GM23248 (cell line): Measurements from ENCODE around the gene VPS37B. TPM values are rescaled to one million over a fixed set of nuclear protein-coding genes. Genes with fewer than 3 reads are reported as not detected.

Experiments used
- DNase-seq: peaks from one replicate; pipeline ENCODE4 v3.0.0-alpha.2; 2015
- H2AFZ ChIP-seq: fragments of 200-600 bp; sonication (generic); 2 replicates; pipeline ENCODE4 v1.6.1; 2016; ENCODE audit warnings: antibody characterized with exemption
- H3F3A ChIP-seq: fragments of 200-600 bp; sonication (generic); 2 replicates; pipeline ENCODE4 v1.6.1; 2016; ENCODE audit warnings: mild to moderate bottlenecking, antibody characterized with exemption, mixed run types; ENCODE audit not compliant: insufficient read depth
- H3K27ac ChIP-seq: fragments of 200-600 bp; sonication (generic); 2 replicates; pipeline ENCODE4 v1.5.1; 2016; ENCODE audit warnings: mild to moderate bottlenecking
- H3K27me3 ChIP-seq: fragments of 200-600 bp; sonication (generic); replicated peaks from 2 replicates; pipeline ENCODE4 v1.6.1; 2016; ENCODE audit warnings: mild to moderate bottlenecking; ENCODE audit not compliant: insufficient read depth
- H3K36me3 ChIP-seq: fragments of 200-600 bp; sonication (generic); 2 replicates; pipeline ENCODE4 v1.6.1; 2016; ENCODE audit warnings: low read depth, mild to moderate bottlenecking
- H3K4me1 ChIP-seq: fragments of 200-600 bp; sonication (generic); 2 replicates; pipeline ENCODE4 v1.6.1; 2016; ENCODE audit warnings: mild to moderate bottlenecking; ENCODE audit not compliant: insufficient read depth
- H3K4me2 ChIP-seq: fragments of 200-600 bp; sonication (generic); one replicate; pipeline ENCODE4 v1.6.1; 2016; ENCODE audit warnings: mild to moderate bottlenecking; ENCODE audit not compliant: unreplicated experiment
- H3K4me3 ChIP-seq: fragments of 200-600 bp; sonication (generic); 2 replicates; pipeline ENCODE4 v1.5.1; 2016; ENCODE audit warnings: mild to moderate bottlenecking
- H3K79me2 ChIP-seq: fragments of 200-600 bp; sonication (generic); 2 replicates; pipeline ENCODE4 v1.6.1; 2016; ENCODE audit warnings: mild to moderate bottlenecking; ENCODE audit not compliant: insufficient read depth
- H3K9ac ChIP-seq: fragments of 200-600 bp; sonication (generic); 2 replicates; pipeline ENCODE4 v1.6.1; 2016; ENCODE audit warnings: mild to moderate bottlenecking
- H3K9me2 ChIP-seq: fragments of 200-600 bp; sonication (generic); 2 replicates; pipeline ENCODE4 v1.6.1; 2016; ENCODE audit warnings: mixed run types, mild to moderate bottlenecking, moderate library complexity; ENCODE audit not compliant: insufficient read depth
- H3K9me3 ChIP-seq: fragments of 200-600 bp; sonication (generic); one replicate; pipeline ENCODE4 v1.6.1; 2017; ENCODE audit warnings: low read depth
- H4K20me1 ChIP-seq: fragments of 200-600 bp; sonication (generic); 2 replicates; pipeline ENCODE4 v1.6.0; 2016; ENCODE audit not compliant: insufficient read depth
- EZH2 ChIP-seq: fragments of 200-600 bp; sonication (generic); IDR thresholded peaks from 2 replicates; pipeline ENCODE4 v1.6.1; 2018; ENCODE audit warnings: antibody characterized with exemption, mild to moderate bottlenecking; ENCODE audit not compliant: insufficient read depth, poor library complexity, severe bottlenecking
- EZH2phosphoT487 ChIP-seq: fragments of 200-600 bp; sonication (generic); IDR thresholded peaks from 2 replicates; pipeline ENCODE4 v1.6.1; 2018; ENCODE audit warnings: antibody characterized with exemption, moderate library complexity, mild to moderate bottlenecking, low read depth; ENCODE audit not compliant: insufficient read depth
- WGBS, 2 experiments: methylation state at CpG; one replicate each; pipeline ENCODE4 v1.1.6; 2015 to 2017; ENCODE audit warnings: low lambda C conversion rate in 2 of 2, low coverage in 1 of 2; ENCODE audit errors: missing lambda C conversion rate in 2 of 2; 5-methylcytosine and 5-hydroxymethylcytosine counted together
- in situ Hi-C: fragments of 300-500 bp; cut with MboI; formaldehyde crosslinking; loops from 2 replicates; pipeline ENCODE4 v1.15.0; 2020
- polyA plus RNA-seq: library from polyadenylated mRNA; unstranded; fragments of >200 nt; fragmentation: Nextera tagmentation; extraction: Ambion mirVana; gene quantifications from 2 replicates; pipeline ENCODE4 v1.2.1, GENCODE V29; 2016
- total RNA-seq: library from RNA; depleted of rRNA; stranded (reverse); fragments of >200 nt; shearing (Covaris generic); gene quantifications from 2 replicates; pipeline ENCODE4 v1.2.3, GENCODE V29; 2014

Gene VPS37B
- total and polyA plus RNA-seq, 2 experiments from 2014 or later = 19.1 to 31.3 TPM

DNA sequence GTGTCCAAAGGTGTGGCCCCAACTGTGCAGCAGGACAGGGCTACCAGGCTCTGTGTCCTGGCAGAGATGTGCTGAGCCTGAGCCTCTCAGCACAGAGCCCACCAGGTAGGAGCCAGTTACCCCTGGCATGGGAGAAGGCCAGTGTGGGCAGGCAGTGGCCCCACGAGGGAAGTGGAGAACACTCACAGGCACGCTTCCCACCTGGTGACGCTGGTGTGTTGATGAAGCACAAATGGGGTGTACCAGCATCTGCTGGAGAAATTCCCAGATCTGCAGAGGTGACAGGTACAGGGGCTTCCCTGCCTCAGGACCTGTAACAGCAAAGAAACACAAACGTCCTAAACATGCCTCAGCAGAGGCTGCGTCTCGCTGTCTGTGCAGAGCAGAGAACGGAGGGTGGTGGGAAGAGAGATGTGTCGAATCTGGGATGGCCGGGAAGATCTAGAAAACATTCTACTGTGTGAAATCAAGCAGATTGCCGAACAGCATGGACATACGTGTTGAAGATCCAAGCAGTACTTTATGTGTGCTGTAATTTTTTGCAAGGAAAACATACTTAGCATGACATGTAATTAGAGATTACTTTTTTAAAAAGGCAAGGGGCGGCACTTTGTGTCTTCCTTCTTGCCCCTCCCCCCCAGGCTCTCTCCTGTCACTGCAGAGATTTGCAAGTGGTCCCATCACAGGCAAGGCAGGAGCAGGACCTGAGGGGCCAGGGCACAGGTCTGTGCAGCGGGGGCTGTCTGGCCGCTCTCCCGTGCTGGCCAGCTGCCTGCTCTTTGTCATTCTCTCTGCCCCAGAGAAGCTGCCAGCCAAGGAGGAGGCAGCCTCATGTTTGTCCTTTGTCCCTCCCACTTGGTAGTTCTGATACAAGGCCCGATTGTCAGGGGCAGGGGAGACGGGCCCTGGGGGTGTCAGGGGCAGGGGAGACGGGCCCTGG is 43.3 kb downstream of the VPS37B start:
- TF ChIP-seq EZH2 (no peak), EZH2phosphoT487 (no peak)
- peaks cover 15% of the 10 kb centered on the region for H3K4me1 ChIP-seq
- no peak overlapping the region for H3K9ac ChIP-seq
- no peaks in the 10 kb centered on the region for H3K9me2 ChIP-seq
- 30 to 33% methylated on average over 17 to 18 of the region's 18 CpGs for WGBS, 2 experiments
- H3K4me3 ChIP-seq = no peak overlapping the region
- no peaks in the 10 kb centered on the region for H3K27me3 ChIP-seq
- no peaks in the 10 kb centered on the region for H3K36me3 ChIP-seq
- H4K20me1 ChIP-seq = no peaks in the 10 kb centered on the region
- no peaks in the 10 kb centered on the region for H3K79me2 ChIP-seq
- peak overlapping the region; percentile 90; the same call in 1 of the 2 replicates for H2AFZ ChIP-seq
- in situ Hi-C loops = loop anchor here (25.0 kb wide), 1 partner anchor 385 kb away; the partner anchor contains the start of genes MPHOSPH9 and MTRFR
- peak; percentile 63 for DNase-seq
- peak overlapping the region; percentile 61 for H3K4me2 ChIP-seq
- peaks cover 14% of the 10 kb centered on the region for H3F3A ChIP-seq
- H3K9me3 ChIP-seq = no peaks in the 10 kb centered on the region
- H3K27ac ChIP-seq = peak overlapping the region; percentile 60

DNA sequence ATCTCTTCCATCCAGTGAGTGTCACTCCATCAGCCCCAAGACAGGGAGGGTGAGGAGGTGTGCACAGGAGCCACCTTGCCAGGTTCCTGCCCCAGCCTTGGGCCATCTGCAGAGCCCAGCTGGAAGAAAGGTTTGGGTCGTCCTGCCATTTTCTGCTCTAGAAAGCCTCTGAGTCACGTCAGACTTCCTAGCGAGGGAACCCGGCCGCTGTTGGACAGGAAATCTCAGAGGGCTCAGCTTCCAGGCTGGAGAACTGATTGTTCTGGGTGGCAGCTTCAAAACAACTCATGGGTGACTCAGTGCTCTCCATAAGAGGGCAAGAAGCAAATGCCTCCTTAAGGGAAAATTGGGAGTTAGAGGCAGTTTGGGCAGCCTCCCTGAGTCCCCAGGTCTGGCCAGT is 44.1 kb downstream of the VPS37B start:
- TF ChIP-seq EZH2phosphoT487 (no peak), EZH2 (no peak)
- H3K4me2 ChIP-seq = peak overlapping the region; percentile 61
- peak overlapping the region; percentile 90 for H2AFZ ChIP-seq

DNA sequence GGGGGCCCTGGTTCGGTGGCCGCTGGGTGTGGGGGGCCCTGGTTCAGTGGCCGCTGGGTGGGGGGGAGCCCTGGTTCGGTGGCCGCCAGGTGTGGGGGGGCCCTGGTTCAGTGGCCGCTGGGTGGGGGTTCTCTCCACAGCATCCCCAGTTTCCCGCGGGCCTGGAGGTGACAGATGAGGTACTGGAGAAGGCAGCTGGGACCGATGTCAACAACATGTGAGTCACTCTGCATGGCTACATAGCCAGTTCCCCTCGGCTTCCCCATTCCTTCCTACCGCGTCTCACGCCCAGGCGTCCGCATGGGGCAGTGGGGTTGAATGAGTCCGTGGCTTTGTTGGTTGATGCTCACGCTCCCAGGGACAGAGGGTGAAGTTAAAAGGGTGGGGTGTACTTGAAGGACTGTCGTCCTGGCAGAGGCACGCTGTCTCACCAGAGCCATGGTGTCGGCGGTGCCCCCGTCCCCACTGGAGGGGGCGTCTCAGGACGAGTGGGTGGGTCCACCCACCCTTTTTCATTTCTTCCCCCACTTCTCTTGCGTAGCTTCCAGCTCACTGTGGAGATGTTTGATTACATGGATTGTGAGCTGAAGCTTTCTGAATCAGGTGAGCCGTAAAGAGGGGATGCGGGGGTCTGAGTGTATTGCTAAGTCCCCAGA is 45.1 kb downstream of the VPS37B start:
- in situ Hi-C loops = loop anchor here (25.0 kb wide), 1 partner anchor 386 kb away; the partner anchor contains the start of genes MPHOSPH9 and MTRFR
- H3K27me3 ChIP-seq = no peaks in the 10 kb centered on the region
- peak; percentile 46 for DNase-seq
- H3F3A ChIP-seq = peaks cover 14% of the 10 kb centered on the region
- H3K9me3 ChIP-seq = no peaks in the 10 kb centered on the region
- no peaks in the 10 kb centered on the region for H4K20me1 ChIP-seq
- no peak overlapping the region for H2AFZ ChIP-seq
- 84 to 86% methylated on average over 19 to 27 of the region's 27 CpGs for WGBS, 2 experiments
- H3K4me2 ChIP-seq = no peak overlapping the region
- no peak for TF ChIP-seq EZH2phosphoT487
- TF ChIP-seq EZH2 = no peak
- peaks cover 15% of the 10 kb centered on the region for H3K4me1 ChIP-seq
- no peaks in the 10 kb centered on the region for H3K36me3 ChIP-seq
- H3K27ac ChIP-seq = no peak overlapping the region
- no peak overlapping the region for H3K9ac ChIP-seq
- H3K9me2 ChIP-seq = no peaks in the 10 kb centered on the region
- H3K4me3 ChIP-seq = no peak overlapping the region
- no peaks in the 10 kb centered on the region for H3K79me2 ChIP-seq

More for the DNA sequence above, 44.1 kb downstream of the VPS37B start:
- Histone ChIP-seq H3K9me3 (no peaks in the 10 kb centered on the region), H3K27me3 (no peaks in the 10 kb centered on the region), H3K4me3 (0 out of 2 replicates have a peak overlapping the region, but pooled peaks have one; percentile 31), H3K79me2 (no peaks in the 10 kb centered on the region), H3K9ac (0 out of 2 replicates have a peak overlapping the region, but pooled peaks have one; percentile 37), H3K9me2 (no peaks in the 10 kb centered on the region), H3K27ac (peak overlapping the region; percentile 60), H4K20me1 (no peaks in the 10 kb centered on the region), H3F3A (peaks cover 14% of the 10 kb centered on the region), H3K4me1 (peaks cover 15% of the 10 kb centered on the region), H3K36me3 (no peaks in the 10 kb centered on the region)
- in situ Hi-C loops = loop anchor here (25.0 kb wide), 1 partner anchor 385 kb away; the partner anchor contains the start of genes MPHOSPH9 and MTRFR
- DNase-seq = peak; percentile 97
- 1 to 2% methylated on average over 5 of the region's 5 CpGs for WGBS, 2 experiments

DNA sequence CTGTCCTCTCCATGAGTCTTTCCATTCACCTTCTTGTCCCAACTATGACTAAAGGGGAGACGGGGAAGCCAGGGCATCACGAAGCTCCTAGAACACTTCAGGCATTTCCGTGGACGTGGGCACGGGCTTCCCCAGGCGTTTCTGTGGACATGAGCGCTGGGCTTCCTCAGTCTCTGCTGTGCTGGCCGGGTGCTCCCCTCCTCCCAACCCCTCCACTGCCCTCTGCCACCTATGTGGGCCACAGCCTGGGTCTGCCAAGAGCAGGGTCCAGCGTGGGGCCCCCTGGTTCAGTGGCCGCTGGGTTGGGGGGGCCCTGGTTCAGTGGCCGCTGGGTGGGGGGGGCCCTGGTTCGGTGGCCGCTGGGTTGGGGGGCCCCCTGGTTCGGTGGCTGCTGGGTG is 45.9 kb downstream of the VPS37B start:
- in situ Hi-C loops = loop anchor here (25.0 kb wide), 1 partner anchor 387 kb away; the partner anchor contains the start of genes MPHOSPH9 and MTRFR
- H3K9me2 ChIP-seq = no peaks in the 10 kb centered on the region

More for the DNA sequence above, 45.9 kb downstream of the VPS37B start:
- Histone ChIP-seq H3K27ac (no peak overlapping the region), H4K20me1 (no peaks in the 10 kb centered on the region), H2AFZ (no peak overlapping the region), H3K36me3 (no peaks in the 10 kb centered on the region), H3K9ac (no peak overlapping the region), H3K79me2 (no peaks in the 10 kb centered on the region), H3K4me1 (peaks cover 15% of the 10 kb centered on the region), H3K9me3 (no peaks in the 10 kb centered on the region), H3K4me2 (no peak overlapping the region), H3K4me3 (no peak overlapping the region), H3K27me3 (no peaks in the 10 kb centered on the region), H3F3A (peaks cover 14% of the 10 kb centered on the region)
- no peak for DNase-seq
- no peak for TF ChIP-seq EZH2phosphoT487
- TF ChIP-seq EZH2 = no peak
- 93 to 95% methylated on average over 11 to 14 of the region's 14 CpGs for WGBS, 2 experiments
